ENCODE measurements around the gene SLC41A3. TPM values are rescaled to one million over a fixed set of nuclear protein-coding genes. Genes with fewer than 3 reads are reported as not detected.

SLC41A3 gene
- total and polyA plus RNA-seq, 10 of the 15 experiments (the other 5 are each of a cell fraction or from before 2014, with no cell fraction given) = 8.3 to 29.5 (median 16.7) TPM

GRCh38 chr3:126117212-126117611 is 33.3 kb upstream of the SLC41A3 start:
- peaks cover 0 to 2% of the 10 kb centered on the region in 2 experiments; a peak in 2 of 4 replicates for H3K27me3 ChIP-seq (replicated peaks in 1 of 2; ENCODE audit: control insufficient read depth in 2 of 2, insufficient read depth in 2 of 2, low read length in 1 of 2)
- H4K20me1 ChIP-seq (ENCODE audit: control insufficient read depth, insufficient read depth) = no peaks in the 10 kb centered on the region
- H3K27ac ChIP-seq (ENCODE audit: control insufficient read depth, insufficient read depth) = no peak overlapping the region
- CTCF ChIA-PET = no interaction called here
- no peaks in the 10 kb centered on the region for H3K79me2 ChIP-seq (ENCODE audit: control insufficient read depth, insufficient read depth, low read length)
- ATAC-seq (no peak), FAIRE-seq (no peak), DNase-seq (ENCODE audit: low read depth, low spot score) (no peak)
- intact Hi-C loops (cut with micrococcal nuclease; ENCODE audit: unreplicated experiment) (no loop called here), in situ Hi-C loops (cut with MboI) (no loop called here)
- no peaks in the 10 kb centered on the region for H3K4me1 ChIP-seq (ENCODE audit: control insufficient read depth, insufficient read depth, low read length)
- no peak overlapping the region for H2AFZ ChIP-seq (ENCODE audit: control insufficient read depth, low read depth, low read length)
- H3K4me2 ChIP-seq (ENCODE audit: control insufficient read depth, insufficient read depth) = no peak overlapping the region
- RAD21 ChIA-PET (ENCODE audit: unreplicated experiment) = no interaction called here
- POLR2A ChIA-PET = no interaction called here
- SMC1A ChIA-PET (ENCODE audit: uncharacterized antibody, unreplicated experiment) = no interaction called here
- no peak overlapping the region for H3K9ac ChIP-seq (ENCODE audit: control insufficient read depth, insufficient read depth, low read length)
- WGBS (ENCODE audit: insufficient coverage, insufficient replicate concordance, low lambda C conversion rate, missing lambda C conversion rate) = 27% methylated on average over 3 of the region's 3 CpGs
- no peaks in the 10 kb centered on the region for H3K36me3 ChIP-seq (ENCODE audit: control insufficient read depth in 2 of 2, insufficient read depth in 2 of 2, low read length in 1 of 2)
- no peak for TF ChIP-seq BCL11A (IDR thresholded peaks at IDR 0.05; ENCODE audit: low read depth, low read length)
- TF ChIP-seq ZNF592 (IDR thresholded peaks at IDR 0.05) = no peak
- no peak for TF ChIP-seq ZBTB33 (IDR thresholded peaks at IDR 0.05)
- TF ChIP-seq CREM (IDR thresholded peaks at IDR 0.05; ENCODE audit: low read depth) = no peak
- TF ChIP-seq RAD21 (IDR thresholded peaks at IDR 0.05; ENCODE audit: insufficient read depth, low read depth, low read length) = no peak
- no peak for TF ChIP-seq ZBED1 (IDR thresholded peaks at IDR 0.05; ENCODE audit: borderline replicate concordance)
- TF ChIP-seq SMAD1 (IDR thresholded peaks at IDR 0.05; ENCODE audit: low read depth, partially characterized antibody) = no peak
- no peak for TF ChIP-seq NFXL1 (IDR thresholded peaks at IDR 0.05; ENCODE audit: borderline replicate concordance)
- TF ChIP-seq LARP7 (IDR thresholded peaks at IDR 0.05) = no peak
- no peak for TF ChIP-seq ATF3 (IDR thresholded peaks at IDR 0.05; ENCODE audit: borderline replicate concordance, extremely low read depth, low read depth, low read length)
- TF ChIP-seq CHD1 (IDR thresholded peaks at IDR 0.05; ENCODE audit: low read depth, low read length) = no peak
- TF ChIP-seq ZBTB40 (IDR thresholded peaks at IDR 0.05; ENCODE audit: borderline replicate concordance) = no peak
- TF ChIP-seq PBX3 (IDR thresholded peaks at IDR 0.05; ENCODE audit: insufficient replicate concordance, low read depth, low read length) = no peak
- no peak overlapping the region for H3K4me3 ChIP-seq
- BruUV-seq (replicated peaks) = no TSS peak
- no peaks in the 10 kb centered on the region for H3K9me3 ChIP-seq (replicated peaks; ENCODE audit: control insufficient read depth, insufficient read depth, low read length)
